KMS-11 (cell line): ENCODE results near the gene POP4.

Experiments used
- H2AFZ ChIP-seq: fragments of 200-600 bp; sonication (generic); 2 replicates; pipeline ENCODE4 v1.6.1; 2016; ENCODE audit warnings: antibody characterized with exemption, mixed run types, low read depth
- H3K27ac ChIP-seq: fragments of 200-600 bp; sonication (generic); 2 replicates; pipeline ENCODE4 v1.6.1; 2016; ENCODE audit warnings: mild to moderate bottlenecking, mixed run types
- H3K27me3 ChIP-seq: fragments of 200-600 bp; sonication (generic); 2 replicates; pipeline ENCODE4 v1.6.1; 2017; ENCODE audit warnings: mild to moderate bottlenecking, low read depth, mixed run types, moderate library complexity; ENCODE audit not compliant: insufficient read depth
- H3K36me3 ChIP-seq: fragments of 200-600 bp; sonication (generic); 2 replicates; pipeline ENCODE4 v1.6.1; 2017; ENCODE audit warnings: mild to moderate bottlenecking, mixed run types; ENCODE audit not compliant: insufficient read depth
- H3K4me1 ChIP-seq: fragments of 200-600 bp; sonication (generic); 2 replicates; pipeline ENCODE4 v1.6.1; 2016; ENCODE audit warnings: mild to moderate bottlenecking, low read depth, mixed run types; ENCODE audit not compliant: poor library complexity, severe bottlenecking
- H3K4me2 ChIP-seq: fragments of 200-600 bp; sonication (generic); 2 replicates; pipeline ENCODE4 v1.7.0; 2016; ENCODE audit warnings: mild to moderate bottlenecking, mixed run types
- H3K4me3 ChIP-seq: fragments of 200-600 bp; sonication (generic); IDR thresholded peaks from 2 replicates; pipeline ENCODE4 v1.6.1; 2017; ENCODE audit warnings: low read depth, low read length, mixed read lengths; ENCODE audit not compliant: insufficient read depth
- H3K79me2 ChIP-seq: fragments of 200-600 bp; sonication (generic); 2 replicates; pipeline ENCODE4 v1.6.1; 2016; ENCODE audit warnings: low read depth, mixed run types; ENCODE audit not compliant: insufficient read depth
- H3K9ac ChIP-seq: fragments of 200-600 bp; sonication (generic); 2 replicates; pipeline ENCODE4 v1.6.1; 2016; ENCODE audit warnings: mild to moderate bottlenecking, mixed run types
- H4K20me1 ChIP-seq: fragments of 200-600 bp; sonication (generic); 2 replicates; pipeline ENCODE4 v1.6.1; 2016; ENCODE audit warnings: mild to moderate bottlenecking, mixed run types; ENCODE audit not compliant: insufficient read depth
- TF ChIP-seq, protein P1 (sequence below): fragments of 200-600 bp; sonication (generic); conservative IDR thresholded peaks from 2 replicates; pipeline ENCODE4 v1.6.1; 2017; ENCODE audit warnings: low read depth, mild to moderate bottlenecking, antibody characterized with exemption, low read length, moderate library complexity, mixed read lengths

POP4 gene

DNA sequence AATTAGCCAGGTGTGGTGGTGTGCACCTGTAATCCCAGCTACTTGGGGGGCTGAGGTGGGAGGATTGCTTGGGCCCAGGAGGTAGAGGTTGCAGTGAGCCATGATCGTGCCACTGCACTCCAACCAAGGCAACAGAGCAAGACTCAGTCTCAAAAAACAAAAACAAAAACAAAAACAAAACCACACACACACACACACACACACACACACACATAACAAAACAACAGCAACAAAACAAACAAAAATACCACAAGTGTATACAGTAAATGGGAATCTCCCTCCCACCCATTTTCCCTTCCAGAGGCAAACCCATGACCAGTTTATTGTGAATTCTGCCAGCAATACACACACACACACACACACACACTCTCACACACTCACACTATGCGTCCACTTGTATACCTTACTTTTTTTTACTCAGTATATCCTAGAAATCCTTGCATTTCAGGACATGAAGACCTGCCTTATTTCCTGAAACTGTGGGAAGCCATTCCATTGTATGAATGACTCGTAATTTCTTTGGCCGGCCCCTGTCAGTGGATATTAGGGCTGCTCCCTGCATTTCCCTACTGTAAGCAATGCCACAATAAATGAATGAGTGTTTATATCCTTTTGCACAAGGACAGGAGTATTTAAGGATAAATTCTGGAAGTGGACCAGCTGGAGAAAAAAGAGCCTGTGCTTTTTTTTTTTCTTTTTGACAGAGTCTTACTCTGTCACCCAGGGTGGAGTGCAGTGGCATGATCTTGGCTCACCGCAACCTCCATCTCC lies 52.3 kb downstream of the POP4 start:
- no peak overlapping the region for H3K4me2 ChIP-seq
- no peak overlapping the region for H3K9ac ChIP-seq
- no peak overlapping the region for H2AFZ ChIP-seq
- H3K27me3 ChIP-seq: no peaks in the 10 kb centered on the region; the same call in 1 of the 2 replicates
- no peaks in the 10 kb centered on the region for H3K79me2 ChIP-seq
- no peaks in the 10 kb centered on the region for H4K20me1 ChIP-seq
- H3K4me1 ChIP-seq: no peaks in the 10 kb centered on the region
- H3K36me3 ChIP-seq: no peaks in the 10 kb centered on the region
- TF ChIP-seq, protein P1, sequence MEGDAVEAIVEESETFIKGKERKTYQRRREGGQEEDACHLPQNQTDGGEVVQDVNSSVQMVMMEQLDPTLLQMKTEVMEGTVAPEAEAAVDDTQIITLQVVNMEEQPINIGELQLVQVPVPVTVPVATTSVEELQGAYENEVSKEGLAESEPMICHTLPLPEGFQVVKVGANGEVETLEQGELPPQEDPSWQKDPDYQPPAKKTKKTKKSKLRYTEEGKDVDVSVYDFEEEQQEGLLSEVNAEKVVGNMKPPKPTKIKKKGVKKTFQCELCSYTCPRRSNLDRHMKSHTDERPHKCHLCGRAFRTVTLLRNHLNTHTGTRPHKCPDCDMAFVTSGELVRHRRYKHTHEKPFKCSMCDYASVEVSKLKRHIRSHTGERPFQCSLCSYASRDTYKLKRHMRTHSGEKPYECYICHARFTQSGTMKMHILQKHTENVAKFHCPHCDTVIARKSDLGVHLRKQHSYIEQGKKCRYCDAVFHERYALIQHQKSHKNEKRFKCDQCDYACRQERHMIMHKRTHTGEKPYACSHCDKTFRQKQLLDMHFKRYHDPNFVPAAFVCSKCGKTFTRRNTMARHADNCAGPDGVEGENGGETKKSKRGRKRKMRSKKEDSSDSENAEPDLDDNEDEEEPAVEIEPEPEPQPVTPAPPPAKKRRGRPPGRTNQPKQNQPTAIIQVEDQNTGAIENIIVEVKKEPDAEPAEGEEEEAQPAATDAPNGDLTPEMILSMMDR: no peak
- H3K27ac ChIP-seq: no peak overlapping the region
- H3K4me3 ChIP-seq: no peak overlapping the region

GRCh38 chr19:29660835-29661234 lies 54.8 kb downstream of the POP4 start:
- H3K27ac ChIP-seq: no peak overlapping the region

GRCh38 chr19:29662278-29662603 lies 56.2 kb downstream of the POP4 start:
- H3K9ac ChIP-seq: no peak overlapping the region
- no peaks in the 10 kb centered on the region for H4K20me1 ChIP-seq
- no peaks in the 10 kb centered on the region for H3K4me1 ChIP-seq
- no peak overlapping the region for H3K4me3 ChIP-seq
- H3K4me2 ChIP-seq: no peak overlapping the region
- no peaks in the 10 kb centered on the region for H3K27me3 ChIP-seq
- TF ChIP-seq, protein P1: no peak
- H3K27ac ChIP-seq: no peak overlapping the region
- H3K36me3 ChIP-seq: no peaks in the 10 kb centered on the region
- H2AFZ ChIP-seq: no peak overlapping the region
- no peaks in the 10 kb centered on the region for H3K79me2 ChIP-seq

More at GRCh38 chr19:29660835-29661234, 54.8 kb downstream of the POP4 start:
- Histone ChIP-seq H4K20me1 (no peaks in the 10 kb centered on the region), H3K4me3 (no peak overlapping the region), H3K79me2 (no peaks in the 10 kb centered on the region), H3K9ac (no peak overlapping the region), H3K4me2 (no peak overlapping the region), H2AFZ (no peak overlapping the region), H3K27me3 (no peaks in the 10 kb centered on the region; the same call in 1 of the 2 replicates), H3K4me1 (no peaks in the 10 kb centered on the region), H3K36me3 (no peaks in the 10 kb centered on the region)
- TF ChIP-seq, protein P1: no peak

DNA sequence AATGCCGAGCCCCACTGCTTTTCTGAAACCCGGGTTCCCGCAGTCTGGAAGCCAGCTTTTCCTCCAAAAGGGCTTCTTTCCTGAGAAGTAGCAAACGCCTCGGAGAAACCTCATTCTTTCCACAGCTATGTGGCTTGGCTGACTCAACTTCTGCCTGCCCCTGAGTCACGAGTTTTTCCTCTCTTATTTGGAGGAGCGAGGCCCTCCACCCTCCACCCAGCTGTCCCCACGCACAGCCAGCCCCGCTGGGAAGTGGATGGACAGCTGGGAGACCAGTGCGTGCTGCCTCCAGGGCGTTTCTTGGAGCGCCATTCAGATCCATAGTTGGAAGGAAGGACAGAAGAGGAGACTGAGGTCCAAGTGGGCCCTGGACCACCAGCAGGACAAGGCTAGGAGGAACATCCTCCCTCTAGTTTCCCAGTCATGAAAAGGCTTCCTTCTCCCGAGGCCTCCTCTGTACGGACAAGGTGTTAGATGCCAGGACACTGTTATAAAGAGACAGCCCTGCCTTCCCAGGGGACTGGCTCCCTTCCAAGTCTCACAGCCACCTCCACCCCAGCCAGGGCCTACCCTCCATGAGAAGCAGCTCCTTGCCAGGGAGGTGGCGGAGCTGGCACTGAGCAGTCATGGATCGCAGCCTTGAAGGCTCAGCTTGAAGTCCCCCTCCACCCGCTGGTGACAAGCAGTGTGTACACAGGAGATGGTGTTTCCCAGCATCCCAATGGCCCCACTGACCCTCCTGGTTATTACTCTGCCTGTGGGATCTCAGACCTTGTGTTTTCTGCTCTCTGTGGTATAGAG lies 56.7 kb downstream of the POP4 start:
- Histone ChIP-seq H3K27ac (no peak overlapping the region), H2AFZ (no peak overlapping the region), H3K9ac (no peak overlapping the region), H3K36me3 (no peaks in the 10 kb centered on the region), H3K4me1 (no peaks in the 10 kb centered on the region), H3K4me3 (no peak overlapping the region), H3K79me2 (no peaks in the 10 kb centered on the region), H3K4me2 (no peak overlapping the region), H3K27me3 (no peaks in the 10 kb centered on the region), H4K20me1 (no peaks in the 10 kb centered on the region)
- TF ChIP-seq, protein P1: no peak
